Keratinocyte (primary cell): ENCODE results near the gene LRRFIP2. TPM values are rescaled to one million over a fixed set of nuclear protein-coding genes. Genes with fewer than 3 reads are reported as not detected.

Experiments used
- DNase-seq: peaks from one replicate; pipeline ENCODE4 v3.0.0-alpha.2; 2011; ENCODE audit warnings: low read depth, missing footprints, low spot score
- FAIRE-seq: peaks from 2 replicates; lab custom pipeline; 2011; peaks lifted over from hg19 to GRCh38; lab: Jason Lieb, UNC
- H2AFZ ChIP-seq: 2 replicates; pipeline ENCODE4 v1.6.0; 2012; ENCODE audit warnings: low read length, control low read depth, inconsistent platforms; ENCODE audit not compliant: control insufficient read depth
- H3K27ac ChIP-seq: 2 replicates; pipeline ENCODE4 v1.5.1; 2011; ENCODE audit warnings: low read length; ENCODE audit not compliant: control insufficient read depth, insufficient read depth
- H3K27me3 ChIP-seq: 3 replicates; pipeline ENCODE4 v1.6.0; 2011; ENCODE audit warnings: low read length; ENCODE audit not compliant: control insufficient read depth, insufficient read depth; ENCODE audit errors: extremely low read depth
- H3K36me3 ChIP-seq, 2 experiments: 2 replicates in 1 of 2; 3 replicates in 1 of 2; pipeline ENCODE4 v1.5.1; 2011; ENCODE audit warnings: low read length in 2 of 2, mild to moderate bottlenecking in 1 of 2; ENCODE audit not compliant: control insufficient read depth in 2 of 2, insufficient read depth in 2 of 2; ENCODE audit errors: extremely low read depth in 1 of 2
- H3K4me1 ChIP-seq: 3 replicates; pipeline ENCODE4 v1.5.1; 2011; ENCODE audit warnings: low read length; ENCODE audit not compliant: control insufficient read depth, insufficient read depth; ENCODE audit errors: extremely low read depth
- H3K4me2 ChIP-seq: 3 replicates; pipeline ENCODE4 v1.6.0; 2011; ENCODE audit warnings: low read depth, low read length; ENCODE audit not compliant: control insufficient read depth, insufficient read depth; ENCODE audit errors: extremely low read depth
- H3K4me3 ChIP-seq, 3 experiments: fragments of 200-600 bp in 1 of 3; sonication (generic) in 1 of 3; 2 replicates in 2 of 3; 3 replicates in 1 of 3; pipeline ENCODE4 v1.5.1; 2011 to 2016; ENCODE audit warnings: low read length in 3 of 3, mild to moderate bottlenecking in 3 of 3, control low read depth in 2 of 3, inconsistent platforms in 1 of 3, low read depth in 1 of 3, mixed read lengths in 1 of 3, mixed run types in 1 of 3, moderate library complexity in 1 of 3; ENCODE audit not compliant: control insufficient read depth in 2 of 3, insufficient read depth in 2 of 3; ENCODE audit errors: extremely low read depth in 1 of 3
- H3K79me2 ChIP-seq: 2 replicates; pipeline ENCODE4 v1.6.0; 2012; ENCODE audit warnings: low read length; ENCODE audit not compliant: control insufficient read depth, insufficient read depth
- H3K9ac ChIP-seq: 3 replicates; pipeline ENCODE4 v1.6.0; 2011; ENCODE audit warnings: low read length; ENCODE audit not compliant: control insufficient read depth, insufficient read depth; ENCODE audit errors: extremely low read depth
- H3K9me1 ChIP-seq: 3 replicates; pipeline ENCODE4 v1.6.0; 2011; ENCODE audit warnings: low read length; ENCODE audit not compliant: control insufficient read depth, insufficient read depth; ENCODE audit errors: extremely low read depth
- H3K9me3 ChIP-seq: 2 replicates; pipeline ENCODE4 v1.5.1; 2012; ENCODE audit warnings: low read depth, low read length; ENCODE audit not compliant: control insufficient read depth
- H4K20me1 ChIP-seq: 3 replicates; pipeline ENCODE4 v1.6.0; 2011; ENCODE audit warnings: low read length; ENCODE audit not compliant: control insufficient read depth, insufficient read depth; ENCODE audit errors: extremely low read depth
- CTCF ChIP-seq, 3 experiments: IDR thresholded peaks in 1 of 3; conservative IDR thresholded peaks in 1 of 3; optimal IDR thresholded peaks in 1 of 3; 2 replicates in 2 of 3; 3 replicates in 1 of 3; pipeline versions ENCODE3 to v1.5.1; 2011; ENCODE audit warnings: low read length in 3 of 3, mild to moderate bottlenecking in 3 of 3, moderate library complexity in 2 of 3, control low read depth in 1 of 3, inconsistent platforms in 1 of 3; ENCODE audit not compliant: insufficient read depth in 2 of 3; ENCODE audit errors: extremely low read depth in 1 of 3
- EZH2 ChIP-seq: IDR thresholded peaks from one replicate; pipeline ENCODE4 v1.6.1; 2012; ENCODE audit warnings: inconsistent platforms, mild to moderate bottlenecking, low read length, moderate library complexity
- dilution Hi-C: fragments of 300-500 bp; cut with MboI; formaldehyde crosslinking; loops from one replicate; pipeline ENCODE4 v1.7.0; 2020; ENCODE audit warnings: low sequenced_read_pairs; ENCODE audit not compliant: extremely low pct_ligation_motif_present
- polyA plus RNA-seq, 5 experiments: library from polyadenylated mRNA; depleted of rRNA in 3 of 5; stranded (reverse) in 3 of 5; stranded (forward) in 1 of 5; unstranded in 1 of 5; fragments of >200 nt; gene quantifications; 1 replicate in 1 of 5; 2 replicates in 3 of 5; 3 replicates in 1 of 5; pipeline versions ENCODE4 v1.2.1 to v1.2.3, GENCODE V29; 2011 to 2012; ENCODE audit warnings: missing spikeins in 2 of 5, low read depth in 1 of 5, low replicate concordance in 1 of 5

The LRRFIP2 gene
- polyA plus RNA-seq, 1 donor (not counting 4 experiments of a cell fraction or from before 2014, with no cell fraction given) = 70.3 TPM

- Histone ChIP-seq H2AFZ (no peak overlapping the region), H3K27me3 (no peaks in the 10 kb centered on the region), H3K4me1 (no peaks in the 10 kb centered on the region), H3K36me3 (peaks cover 18 to 19% of the 10 kb centered on the region in 2 experiments), H3K4me3 (no peak overlapping the region), H3K9me3 (no peaks in the 10 kb centered on the region), H4K20me1 (no peaks in the 10 kb centered on the region), H3K9me1 (no peaks in the 10 kb centered on the region), H3K27ac (no peak overlapping the region), H3K4me2 (no peak overlapping the region), H3K9ac (no peak overlapping the region), H3K79me2 (no peaks in the 10 kb centered on the region)
- no peak for TF ChIP-seq EZH2
- TF ChIP-seq CTCF (optimal IDR thresholded peaks at IDR 0.05 in 1 of 3, IDR thresholded peaks at IDR 0.05 in 1 of 3, conservative IDR thresholded peaks at IDR 0.05 in 1 of 3; ENCODE audit: extremely low read depth in 1 of 3, insufficient read depth in 2 of 3, low read length in 3 of 3) = no peak
- no peak for DNase-seq
- no peak for FAIRE-seq
- dilution Hi-C loops = no loop called here
These were observed 157.5 kb downstream of the LRRFIP2 start for GRCh38 chr3:37016903-37017302.

- FAIRE-seq = no peak
- peaks cover 16 to 17% of the 10 kb centered on the region in 2 experiments for H3K36me3 ChIP-seq
- dilution Hi-C loops = no loop called here
These were observed 158.7 kb downstream of the LRRFIP2 start for GRCh38 chr3:37015642-37016041.

More at GRCh38 chr3:37015642-37016041, 158.7 kb downstream of the LRRFIP2 start:
- Histone ChIP-seq H4K20me1 (no peaks in the 10 kb centered on the region), H3K9ac (no peak overlapping the region), H2AFZ (no peak overlapping the region), H3K9me3 (no peaks in the 10 kb centered on the region), H3K4me3 (no peak overlapping the region), H3K27ac (no peak overlapping the region), H3K4me1 (no peaks in the 10 kb centered on the region), H3K27me3 (no peaks in the 10 kb centered on the region), H3K4me2 (no peak overlapping the region), H3K79me2 (no peaks in the 10 kb centered on the region), H3K9me1 (no peaks in the 10 kb centered on the region)
- no peak for TF ChIP-seq EZH2
- TF ChIP-seq CTCF (optimal IDR thresholded peaks at IDR 0.05 in 1 of 3, IDR thresholded peaks at IDR 0.05 in 1 of 3, conservative IDR thresholded peaks at IDR 0.05 in 1 of 3; ENCODE audit: extremely low read depth in 1 of 3, insufficient read depth in 2 of 3, low read length in 3 of 3) = no peak
- no peak for DNase-seq
